H1 (cell line): ENCODE data around the gene F10.

Experiments used
- CEBPB ChIP-seq: IDR thresholded peaks from 2 replicates; pipeline ENCODE4 v1.6.1; 2012; ENCODE audit warnings: low read depth, low read length
- CREB1 ChIP-seq: IDR thresholded peaks from 2 replicates; pipeline ENCODE4 v1.6.1; 2012; ENCODE audit warnings: inconsistent platforms
- EGR1 ChIP-seq: IDR thresholded peaks from 2 replicates; pipeline ENCODE4 v1.6.1; 2011; ENCODE audit warnings: low read depth, low read length, borderline replicate concordance
- EP300 ChIP-seq, 2 experiments: IDR thresholded peaks; 1 replicate in 1 of 2; 2 replicates in 1 of 2; pipeline ENCODE4 v1.6.1; 2011 to 2012; ENCODE audit warnings: low read depth in 2 of 2, low read length in 2 of 2, mild to moderate bottlenecking in 2 of 2, borderline replicate concordance in 1 of 2, inconsistent platforms in 1 of 2, moderate library complexity in 1 of 2
- FOSL1 ChIP-seq: IDR thresholded peaks from 2 replicates; pipeline ENCODE4 v1.6.1; 2011; ENCODE audit warnings: mild to moderate bottlenecking, low read depth, low read length, moderate library complexity; ENCODE audit not compliant: insufficient read depth
- GABPA ChIP-seq: IDR thresholded peaks from 2 replicates; pipeline ENCODE4 v1.6.1; 2011; ENCODE audit warnings: mild to moderate bottlenecking, low read length, moderate library complexity, borderline replicate concordance; ENCODE audit not compliant: insufficient read depth
- HDAC6 ChIP-seq: IDR thresholded peaks from one replicate; pipeline ENCODE4 v1.7.1; 2012; ENCODE audit warnings: low read depth, mild to moderate bottlenecking, inconsistent platforms, low read length, moderate library complexity
- MAFK ChIP-seq: IDR thresholded peaks from 2 replicates; pipeline ENCODE4 v1.6.1; 2012; ENCODE audit warnings: low read depth, mild to moderate bottlenecking, improper control_type of control experiment, low read length
- POLR2A ChIP-seq, 2 experiments: IDR thresholded peaks; 1 replicate in 1 of 2; 2 replicates in 1 of 2; pipeline ENCODE4 v1.6.1; 2011; ENCODE audit warnings: low read depth in 2 of 2, low read length in 2 of 2, mild to moderate bottlenecking in 2 of 2; ENCODE audit errors: control extremely low read depth in 1 of 2
- RAD21 ChIP-seq, 2 experiments: IDR thresholded peaks in 1 of 2; conservative IDR thresholded peaks in 1 of 2; 2 replicates each; pipeline ENCODE4 v1.6.1; 2011; ENCODE audit warnings: low read depth in 2 of 2, low read length in 2 of 2, improper control_type of control experiment in 1 of 2, inconsistent platforms in 1 of 2, mild to moderate bottlenecking in 1 of 2, moderate library complexity in 1 of 2
- SAP30 ChIP-seq: fragments of 300-600 bp; sonication (generic); IDR thresholded peaks from 2 replicates; pipeline ENCODE4 v1.7.1; 2012; ENCODE audit warnings: low read length, moderate library complexity, mild to moderate bottlenecking, inconsistent platforms; ENCODE audit not compliant: insufficient read depth, insufficient replicate concordance
- YY1 ChIP-seq: IDR thresholded peaks from 2 replicates; pipeline ENCODE4 v1.6.1; 2011; ENCODE audit warnings: low read depth, mild to moderate bottlenecking, low read length
- TF ChIP-seq, protein P1 (sequence below), 3 experiments: IDR thresholded peaks; 1 replicate in 2 of 3; 2 replicates in 1 of 3; pipeline versions ENCODE4 v1.5.1 to v1.6.1; 2011; ENCODE audit warnings: low read length in 3 of 3, mild to moderate bottlenecking in 3 of 3, inconsistent platforms in 2 of 3, low read depth in 1 of 3, moderate library complexity in 1 of 3; ENCODE audit not compliant: insufficient read depth in 1 of 3; ENCODE audit errors: control extremely low read depth in 1 of 3
- TF ChIP-seq, protein P2 (sequence below): IDR thresholded peaks from 2 replicates; pipeline ENCODE4 v1.6.1; 2012; ENCODE audit warnings: inconsistent platforms

DNA sequence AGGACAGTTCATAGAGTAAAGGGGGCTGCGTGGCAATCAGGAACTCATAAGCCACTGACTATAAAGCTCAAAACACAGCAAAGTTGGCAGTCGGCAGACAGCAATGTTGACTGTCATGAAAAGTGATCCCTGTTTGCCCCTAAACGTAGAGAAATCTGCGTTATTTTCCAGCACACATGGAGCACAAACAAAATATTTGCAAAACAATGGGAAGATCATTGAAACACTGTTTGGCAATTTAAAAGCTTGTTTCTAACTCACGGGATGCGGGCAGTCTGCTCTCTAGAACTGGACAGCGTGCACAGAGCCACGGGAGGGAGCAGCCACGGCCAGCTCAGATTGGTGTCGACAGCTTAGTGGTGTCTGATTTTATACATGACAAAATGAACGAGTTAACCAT is 23.5 kb upstream of the F10 start:
- TF ChIP-seq MAFK: no peak
- no peak for TF ChIP-seq EGR1
- TF ChIP-seq, protein P1, sequence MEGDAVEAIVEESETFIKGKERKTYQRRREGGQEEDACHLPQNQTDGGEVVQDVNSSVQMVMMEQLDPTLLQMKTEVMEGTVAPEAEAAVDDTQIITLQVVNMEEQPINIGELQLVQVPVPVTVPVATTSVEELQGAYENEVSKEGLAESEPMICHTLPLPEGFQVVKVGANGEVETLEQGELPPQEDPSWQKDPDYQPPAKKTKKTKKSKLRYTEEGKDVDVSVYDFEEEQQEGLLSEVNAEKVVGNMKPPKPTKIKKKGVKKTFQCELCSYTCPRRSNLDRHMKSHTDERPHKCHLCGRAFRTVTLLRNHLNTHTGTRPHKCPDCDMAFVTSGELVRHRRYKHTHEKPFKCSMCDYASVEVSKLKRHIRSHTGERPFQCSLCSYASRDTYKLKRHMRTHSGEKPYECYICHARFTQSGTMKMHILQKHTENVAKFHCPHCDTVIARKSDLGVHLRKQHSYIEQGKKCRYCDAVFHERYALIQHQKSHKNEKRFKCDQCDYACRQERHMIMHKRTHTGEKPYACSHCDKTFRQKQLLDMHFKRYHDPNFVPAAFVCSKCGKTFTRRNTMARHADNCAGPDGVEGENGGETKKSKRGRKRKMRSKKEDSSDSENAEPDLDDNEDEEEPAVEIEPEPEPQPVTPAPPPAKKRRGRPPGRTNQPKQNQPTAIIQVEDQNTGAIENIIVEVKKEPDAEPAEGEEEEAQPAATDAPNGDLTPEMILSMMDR (IDR thresholded peaks at IDR 0.05; ENCODE audit: control extremely low read depth in 1 of 3, insufficient read depth in 1 of 3, low read depth in 1 of 3, low read length in 3 of 3): no peak
- TF ChIP-seq POLR2A (IDR thresholded peaks at IDR 0.05; ENCODE audit: control extremely low read depth in 1 of 2, low read depth in 2 of 2, low read length in 2 of 2): no peak
- no peak for TF ChIP-seq EP300 (IDR thresholded peaks at IDR 0.05; ENCODE audit: borderline replicate concordance in 1 of 2, low read depth in 2 of 2, low read length in 2 of 2)
- no peak for TF ChIP-seq FOSL1
- no peak for TF ChIP-seq CREB1
- no peak for TF ChIP-seq CEBPB
- TF ChIP-seq HDAC6: no peak
- TF ChIP-seq YY1: no peak
- TF ChIP-seq SAP30: no peak
- TF ChIP-seq RAD21 (IDR thresholded peaks at IDR 0.05 in 1 of 2, conservative IDR thresholded peaks at IDR 0.05 in 1 of 2; ENCODE audit: low read depth in 2 of 2, low read length in 2 of 2): no peak
- no peak for TF ChIP-seq GABPA
- TF ChIP-seq, protein P2, sequence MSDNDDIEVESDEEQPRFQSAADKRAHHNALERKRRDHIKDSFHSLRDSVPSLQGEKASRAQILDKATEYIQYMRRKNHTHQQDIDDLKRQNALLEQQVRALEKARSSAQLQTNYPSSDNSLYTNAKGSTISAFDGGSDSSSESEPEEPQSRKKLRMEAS: no peak
